ENCODE data around the gene PLEKHA8. TPM values are rescaled to one million over a fixed set of nuclear protein-coding genes. Genes with fewer than 3 reads are reported as not detected.
A peak's percentile ranks its signal among the peaks of the same experiment; 100 is the strongest.

The PLEKHA8 gene
- total RNA-seq, 2 donors from 2014 or later = 12.1 to 12.9 TPM

- no peaks in the 10 kb centered on the region for H3K9me3 Mint-ChIP-seq
- H3K4me1 Mint-ChIP-seq (ENCODE audit: low read depth) = peaks cover 29% of the 10 kb centered on the region
- H3K4me3 Mint-ChIP-seq = no peak overlapping the region
- peak overlapping the region; percentile 44 for H3K27ac Mint-ChIP-seq
- ATAC-seq (replicated peaks in 1 of 2) = peak; percentile 23 to 26
- H3K36me3 Mint-ChIP-seq (ENCODE audit: insufficient read depth in 2 of 2) = no peaks in the 10 kb centered on the region
- H3K27me3 Mint-ChIP-seq (ENCODE audit: low read depth) = no peaks in the 10 kb centered on the region
- no peak for DNase-seq
Measured at GRCh38 chr7:30028749-30029635, 780 bp downstream of the PLEKHA8 start.

DNA sequence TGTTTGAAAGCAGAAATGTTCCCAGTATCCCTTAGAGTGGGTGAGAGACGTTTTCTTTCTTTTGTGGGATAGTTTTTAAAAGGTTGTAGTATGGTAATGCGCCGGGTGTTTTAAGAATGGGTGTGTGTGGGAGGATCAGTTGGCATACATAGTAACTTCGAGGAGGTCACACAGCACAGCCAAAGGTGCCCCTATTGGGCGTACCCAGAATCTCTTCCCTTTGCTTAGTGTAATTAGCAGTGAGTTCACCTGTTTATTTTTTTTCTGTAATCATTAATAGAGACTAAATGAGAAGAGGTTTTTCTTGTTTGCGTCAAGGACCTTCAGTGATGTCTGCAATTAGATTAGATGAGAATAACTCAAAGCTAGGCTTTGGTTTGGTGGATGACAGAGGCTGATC, 1.5 kb downstream of the PLEKHA8 start:
- Mint-ChIP-seq H3K36me3 (ENCODE audit: insufficient read depth in 2 of 2) (no peaks in the 10 kb centered on the region), H3K27ac (no peak overlapping the region), H3K4me3 (no peak overlapping the region), H3K27me3 (ENCODE audit: low read depth) (no peaks in the 10 kb centered on the region), H3K9me3 (no peaks in the 10 kb centered on the region), H3K4me1 (ENCODE audit: low read depth) (peaks cover 22% of the 10 kb centered on the region)
- DNase-seq (peak; percentile 19 to 24), ATAC-seq (replicated peaks in 1 of 2) (no peak)

- Mint-ChIP-seq H3K4me1 (ENCODE audit: low read depth) (peaks cover 5% of the 10 kb centered on the region), H3K27ac (no peak overlapping the region), H3K36me3 (ENCODE audit: insufficient read depth in 2 of 2) (no peaks in the 10 kb centered on the region), H3K9me3 (no peaks in the 10 kb centered on the region), H3K27me3 (ENCODE audit: low read depth) (no peaks in the 10 kb centered on the region), H3K4me3 (no peak overlapping the region)
- ATAC-seq (replicated peaks in 1 of 2) = no peak
- DNase-seq = no peak
Measured at GRCh38 chr7:30032310-30033125, 4.3 kb downstream of the PLEKHA8 start.

DNA sequence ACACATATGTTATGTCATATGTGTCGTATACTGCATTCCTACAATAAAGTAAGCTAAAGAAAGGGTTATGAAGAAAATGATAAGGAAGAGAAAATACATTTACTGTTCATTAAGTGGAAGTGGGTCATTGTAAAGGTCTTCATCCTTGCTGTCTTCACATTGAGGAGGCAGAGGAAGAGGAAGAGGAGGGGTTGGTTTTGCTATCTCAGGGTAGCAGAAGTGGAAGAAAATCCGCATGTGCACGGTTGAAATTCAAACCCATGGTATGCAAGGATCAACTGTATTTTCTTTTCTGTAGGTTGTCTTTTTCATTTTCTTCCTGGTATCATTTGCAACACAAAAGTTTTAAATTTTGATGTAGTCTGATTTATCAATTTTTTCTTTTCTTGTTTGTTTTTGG, 6.3 kb downstream of the PLEKHA8 start:
- no peaks in the 10 kb centered on the region for H3K36me3 Mint-ChIP-seq (ENCODE audit: insufficient read depth in 2 of 2)
- no peaks in the 10 kb centered on the region for H3K4me1 Mint-ChIP-seq (ENCODE audit: low read depth)
- H3K27me3 Mint-ChIP-seq (ENCODE audit: low read depth) = no peaks in the 10 kb centered on the region
- peak overlapping the region; percentile 33 for H3K27ac Mint-ChIP-seq
- ATAC-seq (replicated peaks in 1 of 2) (no peak), DNase-seq (no peak)
- no peak overlapping the region for H3K4me3 Mint-ChIP-seq
- H3K9me3 Mint-ChIP-seq = no peaks in the 10 kb centered on the region

DNA sequence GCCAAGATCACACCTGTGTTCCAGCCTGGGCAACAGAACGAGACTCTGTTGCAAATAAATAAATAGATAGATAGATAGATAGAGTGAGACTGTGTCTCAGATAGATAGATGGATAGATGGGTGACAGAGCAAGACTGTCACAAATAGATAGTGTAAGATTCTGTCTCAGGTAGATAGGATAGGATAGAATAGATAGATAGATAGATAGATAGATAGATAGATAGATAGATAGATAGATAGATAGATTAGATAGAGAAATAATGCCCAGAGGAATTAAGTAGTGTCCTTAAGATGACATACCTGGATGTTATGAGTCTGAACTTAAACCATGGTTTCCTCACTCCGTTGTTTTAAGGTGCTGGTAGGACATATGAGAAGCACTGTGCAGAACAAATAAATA, 8.0 kb downstream of the PLEKHA8 start:
- Mint-ChIP-seq H3K4me3 (no peak overlapping the region), H3K4me1 (ENCODE audit: low read depth) (peaks cover 5% of the 10 kb centered on the region), H3K36me3 (ENCODE audit: insufficient read depth in 2 of 2) (no peaks in the 10 kb centered on the region), H3K9me3 (no peaks in the 10 kb centered on the region), H3K27ac (no peak overlapping the region), H3K27me3 (ENCODE audit: low read depth) (no peaks in the 10 kb centered on the region)
- ATAC-seq (replicated peaks in 1 of 2) (no peak), DNase-seq (no peak)

- Mint-ChIP-seq H3K4me3 (no peak overlapping the region), H3K27me3 (ENCODE audit: low read depth) (no peaks in the 10 kb centered on the region), H3K27ac (no peak overlapping the region), H3K4me1 (ENCODE audit: low read depth) (peaks cover 5% of the 10 kb centered on the region), H3K9me3 (no peaks in the 10 kb centered on the region), H3K36me3 (ENCODE audit: insufficient read depth in 2 of 2) (no peaks in the 10 kb centered on the region)
- ATAC-seq (replicated peaks in 1 of 2) (no peak), DNase-seq (no peak)
Measured at GRCh38 chr7:30038196-30038980, 10.2 kb downstream of the PLEKHA8 start.

DNA sequence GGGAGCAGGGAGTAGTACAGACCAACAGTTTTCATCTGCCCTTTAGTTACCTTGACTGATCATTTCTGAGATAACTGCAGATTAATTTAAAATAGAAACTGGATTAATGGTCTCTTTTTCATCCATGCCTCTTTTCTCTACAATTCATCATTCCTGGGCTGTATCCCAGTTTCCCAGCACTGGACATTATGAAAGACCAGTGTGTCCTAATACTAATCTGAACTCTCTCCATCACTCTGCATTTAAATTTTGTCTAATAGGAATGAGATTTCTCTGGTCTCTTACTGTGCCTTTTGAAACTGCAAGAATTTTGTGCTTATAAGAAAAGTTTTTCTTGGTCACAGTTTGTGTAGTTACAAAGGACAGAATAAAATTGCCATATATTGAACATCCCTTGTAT, 12.7 kb downstream of the PLEKHA8 start:
- DNase-seq = no peak
- Mint-ChIP-seq H3K27me3 (ENCODE audit: low read depth) (no peaks in the 10 kb centered on the region), H3K9me3 (no peaks in the 10 kb centered on the region), H3K27ac (no peak overlapping the region), H3K4me3 (no peak overlapping the region), H3K36me3 (ENCODE audit: insufficient read depth in 2 of 2) (peaks cover 0 to 3% of the 10 kb centered on the region in 2 donors), H3K4me1 (ENCODE audit: low read depth) (peaks cover 5% of the 10 kb centered on the region)
- no peak for ATAC-seq (replicated peaks in 1 of 2)

DNA sequence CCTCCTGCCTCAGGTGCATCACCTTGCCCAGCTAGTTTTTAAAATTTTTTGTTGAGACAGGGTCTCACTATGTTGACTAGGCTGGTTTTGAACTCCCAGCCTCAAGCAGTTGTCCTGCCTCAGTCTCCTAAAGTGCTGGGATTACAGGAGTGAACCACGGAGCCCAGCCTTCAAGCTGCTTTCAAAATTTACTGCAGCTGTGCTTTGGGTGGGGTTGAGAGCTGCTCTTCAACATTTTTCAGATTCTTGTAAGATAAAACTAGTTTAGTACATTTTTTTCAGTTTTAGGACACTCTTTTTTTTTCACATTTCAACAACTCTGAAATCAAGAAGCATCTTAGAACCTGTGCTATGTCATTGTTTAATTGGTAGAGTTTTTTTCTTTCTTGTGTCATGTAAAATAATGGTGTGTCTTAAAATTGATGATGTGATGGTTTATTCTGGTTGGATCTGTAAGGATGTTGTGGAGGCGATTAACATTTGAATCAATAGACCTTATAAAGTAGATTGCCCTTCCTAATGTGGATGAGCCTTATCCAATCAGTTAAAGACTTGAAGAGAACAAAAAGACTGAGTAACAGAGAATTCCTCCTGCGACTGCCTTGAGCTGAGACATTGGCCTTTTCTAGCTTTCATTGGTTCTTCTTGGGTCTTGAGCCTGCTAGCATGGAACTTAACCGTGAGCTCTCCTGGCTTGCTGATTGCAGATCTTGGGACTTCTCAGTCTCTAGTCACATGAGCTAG, 13.5 kb downstream of the PLEKHA8 start:
- Mint-ChIP-seq H3K27me3 (ENCODE audit: low read depth) (no peaks in the 10 kb centered on the region), H3K4me1 (ENCODE audit: low read depth) (peaks cover 5% of the 10 kb centered on the region), H3K4me3 (no peak overlapping the region), H3K27ac (no peak overlapping the region), H3K9me3 (no peaks in the 10 kb centered on the region), H3K36me3 (ENCODE audit: insufficient read depth in 2 of 2) (peaks cover 0 to 3% of the 10 kb centered on the region in 2 donors)
- no peak for DNase-seq
- no peak for ATAC-seq (replicated peaks in 1 of 2)

DNA sequence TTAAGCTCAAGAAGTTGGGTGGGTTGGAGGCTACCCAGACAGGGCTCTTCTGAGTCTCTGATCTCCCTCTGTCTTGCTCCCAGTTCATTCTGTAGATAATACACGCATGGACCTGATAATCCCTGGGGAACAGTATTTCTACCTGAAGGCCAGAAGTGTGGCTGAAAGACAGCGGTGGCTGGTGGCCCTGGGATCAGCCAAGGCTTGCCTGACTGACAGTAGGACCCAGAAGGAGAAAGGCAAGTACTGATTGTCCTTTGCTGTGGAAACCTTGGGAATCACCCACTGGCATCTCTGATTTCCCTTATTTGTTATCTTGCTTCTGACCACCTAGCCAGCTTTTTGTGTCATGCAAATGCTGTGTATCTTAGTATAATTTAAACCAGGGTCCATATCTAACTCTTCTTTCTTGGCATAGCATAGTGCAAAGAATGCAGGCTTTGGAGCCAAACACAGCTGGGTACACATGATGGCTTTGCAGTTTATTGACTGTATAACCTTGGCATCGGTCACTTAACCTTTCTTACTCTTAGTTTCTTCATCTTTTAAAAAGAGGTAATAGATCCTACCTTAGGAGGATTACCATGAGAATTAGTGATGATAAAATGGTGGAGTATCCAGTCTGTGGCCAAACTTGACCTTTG, 18.0 kb downstream of the PLEKHA8 start:
- Mint-ChIP-seq H3K27me3 (ENCODE audit: low read depth) (no peaks in the 10 kb centered on the region), H3K4me3 (no peak overlapping the region), H3K36me3 (ENCODE audit: insufficient read depth in 2 of 2) (peaks cover 2 to 3% of the 10 kb centered on the region in 2 donors), H3K27ac (no peak overlapping the region), H3K9me3 (no peaks in the 10 kb centered on the region), H3K4me1 (ENCODE audit: low read depth) (no peaks in the 10 kb centered on the region)
- no peak for ATAC-seq (replicated peaks in 1 of 2)
- DNase-seq = no peak

GRCh38 chr7:30047124-30047523, 18.9 kb downstream of the PLEKHA8 start:
- no peaks in the 10 kb centered on the region for H3K27me3 Mint-ChIP-seq (ENCODE audit: low read depth)
- no peak overlapping the region for H3K27ac Mint-ChIP-seq
- ATAC-seq (replicated peaks in 1 of 2) = no peak
- H3K4me1 Mint-ChIP-seq (ENCODE audit: low read depth) = no peaks in the 10 kb centered on the region
- DNase-seq = no peak
- H3K36me3 Mint-ChIP-seq (ENCODE audit: insufficient read depth in 2 of 2) = peaks cover 2 to 3% of the 10 kb centered on the region in 2 donors
- H3K4me3 Mint-ChIP-seq = no peak overlapping the region
- no peaks in the 10 kb centered on the region for H3K9me3 Mint-ChIP-seq

DNA sequence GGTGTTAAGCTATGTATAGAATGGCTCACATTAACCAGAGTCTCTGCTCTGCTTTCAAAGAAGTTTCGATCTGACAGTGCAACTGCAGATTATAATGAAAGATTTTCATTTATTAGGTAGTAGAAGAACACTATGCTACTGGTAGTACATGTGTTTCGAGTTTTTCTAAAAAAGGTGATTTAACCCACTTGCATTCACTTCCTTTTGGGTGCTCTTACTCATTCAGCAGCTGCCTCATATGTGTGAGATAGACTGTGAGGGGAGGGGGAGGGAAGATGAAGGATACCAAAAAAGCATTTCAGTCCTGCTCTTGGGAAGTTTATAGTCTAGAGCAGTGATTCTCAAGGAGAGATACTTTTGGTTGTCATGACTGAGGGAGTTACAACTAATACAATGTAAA, 20.4 kb downstream of the PLEKHA8 start:
- Mint-ChIP-seq H3K4me1 (ENCODE audit: low read depth) (no peaks in the 10 kb centered on the region), H3K9me3 (no peaks in the 10 kb centered on the region), H3K27me3 (ENCODE audit: low read depth) (no peaks in the 10 kb centered on the region), H3K4me3 (no peak overlapping the region), H3K27ac (no peak overlapping the region), H3K36me3 (ENCODE audit: insufficient read depth in 2 of 2) (peaks cover 2 to 3% of the 10 kb centered on the region in 2 donors)
- no peak for ATAC-seq (replicated peaks in 1 of 2)
- no peak for DNase-seq

- H3K4me1 Mint-ChIP-seq (ENCODE audit: low read depth) = no peaks in the 10 kb centered on the region
- no peak overlapping the region for H3K4me3 Mint-ChIP-seq
- DNase-seq (no peak), ATAC-seq (replicated peaks in 1 of 2) (no peak)
- no peak overlapping the region for H3K27ac Mint-ChIP-seq
- H3K27me3 Mint-ChIP-seq (ENCODE audit: low read depth) = no peaks in the 10 kb centered on the region
- H3K36me3 Mint-ChIP-seq (ENCODE audit: insufficient read depth in 2 of 2) = peaks cover 2 to 3% of the 10 kb centered on the region in 2 donors
- no peaks in the 10 kb centered on the region for H3K9me3 Mint-ChIP-seq
Measured at GRCh38 chr7:30049173-30049572, 21.0 kb downstream of the PLEKHA8 start.

Data from activated T-cell treated with anti-CD3 and anti-CD28 coated beads, Interleukin-2, amount 50 U/mL, for 72 hours (primary cell).